C4-2B (cell line): ENCODE measurements around the gene PRKCE.

Experiments used
- CTCF ChIP-seq: fragments of 450-650 bp; conservative IDR thresholded peaks from 2 replicates; pipeline ENCODE4 v1.5.1; 2017; ENCODE audit warnings: mild to moderate bottlenecking
- ZFX ChIP-seq: fragments of 450-650 bp; IDR thresholded peaks from 2 replicates; pipeline ENCODE4 v1.6.1; 2017

GRCh38 chr2:45631955-45632354, 19.5 kb upstream of the PRKCE start:
- TF ChIP-seq CTCF: no peak
- no peak for TF ChIP-seq ZFX
